Ectodermal cell (in vitro differentiated cells): ENCODE results near the gene ERFL.

Experiments used
- H3K27ac ChIP-seq: 2 replicates; pipeline ENCODE4 v1.7.0; 2013; ENCODE audit warnings: mild to moderate bottlenecking, low read depth, low read length; ENCODE audit not compliant: insufficient read depth, poor library complexity, severe bottlenecking
- H3K27me3 ChIP-seq: 2 replicates; pipeline ENCODE4 v1.7.0; 2013; ENCODE audit warnings: mild to moderate bottlenecking, low read length; ENCODE audit not compliant: insufficient read depth, control insufficient read depth, poor library complexity, severe bottlenecking
- H3K36me3 ChIP-seq: one replicate; pipeline ENCODE4 v1.7.0; 2013; ENCODE audit warnings: low read length; ENCODE audit not compliant: control insufficient read depth, insufficient read depth
- H3K4me1 ChIP-seq: one replicate; pipeline ENCODE4 v1.7.0; 2013; ENCODE audit warnings: low read length; ENCODE audit not compliant: control insufficient read depth, insufficient read depth
- H3K4me3 ChIP-seq: 2 replicates; pipeline ENCODE4 v1.7.0; 2013; ENCODE audit warnings: low read depth, low read length, control low read depth; ENCODE audit not compliant: insufficient read depth
- H3K9me3 ChIP-seq: 2 replicates; pipeline ENCODE4 v1.7.0; 2013; ENCODE audit warnings: mild to moderate bottlenecking, low read length, moderate library complexity; ENCODE audit not compliant: control insufficient read depth
- WGBS, 2 experiments: methylation state at CpG; one replicate each; pipeline ENCODE4 v1.1.7; 2013; ENCODE audit warnings: missing lambda C conversion rate in 2 of 2; 5-methylcytosine and 5-hydroxymethylcytosine counted together

Gene ERFL

GRCh38 chr19:41911889-41912731 lies 16.1 kb downstream of the ERFL start:
- 15 to 20% methylated on average over 29 of the region's 29 CpGs for WGBS, 2 experiments
- no peaks in the 10 kb centered on the region for H3K9me3 ChIP-seq
- no peak overlapping the region for H3K27ac ChIP-seq
- peaks cover 79% of the 10 kb centered on the region for H3K27me3 ChIP-seq
- no peaks in the 10 kb centered on the region for H3K36me3 ChIP-seq
- H3K4me3 ChIP-seq, result no peak overlapping the region
- H3K4me1 ChIP-seq, result peaks cover 8% of the 10 kb centered on the region

DNA sequence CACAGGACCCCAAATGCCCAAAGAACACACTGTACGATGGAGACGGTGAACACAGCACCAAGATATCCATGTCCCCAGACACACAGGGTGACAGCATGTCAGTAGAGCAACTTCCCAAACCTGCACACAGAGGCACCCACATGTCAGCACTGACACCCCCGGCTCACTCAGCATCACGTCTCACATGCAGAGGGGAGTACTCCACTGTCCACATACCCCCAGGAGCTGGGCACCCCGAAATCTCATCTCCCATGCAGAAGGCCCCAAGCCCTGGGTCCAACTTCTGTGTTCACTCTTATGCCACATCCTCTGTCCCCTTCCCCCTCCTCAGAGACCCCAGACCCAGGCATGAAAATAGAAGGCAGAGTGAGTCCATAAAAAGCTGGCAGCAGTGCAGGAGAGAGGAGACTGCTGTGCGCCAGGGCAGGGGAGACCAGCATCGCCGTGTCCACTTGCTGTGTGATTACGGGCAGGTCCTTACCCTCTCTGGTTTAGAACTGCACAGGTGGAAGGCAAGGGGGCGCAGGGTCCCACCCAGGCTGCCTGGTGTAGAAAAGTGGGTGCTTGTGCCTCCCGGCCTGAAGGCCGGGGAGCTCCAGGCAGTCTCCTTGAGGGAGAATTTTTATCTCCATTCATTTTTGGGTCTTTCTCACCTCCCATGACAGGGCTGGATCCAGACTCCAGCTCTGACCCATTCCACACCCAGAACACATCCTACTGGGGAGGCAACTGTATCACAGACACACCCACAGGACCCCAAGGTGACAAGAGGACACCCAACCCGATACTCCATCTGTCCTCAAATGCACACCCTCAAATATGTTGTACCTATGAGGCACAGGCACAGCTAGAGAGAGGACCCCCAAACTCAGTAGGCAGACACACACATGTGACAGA lies 17.0 kb downstream of the ERFL start:
- 85 to 87% methylated on average over 13 of the region's 13 CpGs for WGBS, 2 experiments
- Histone ChIP-seq H3K4me1 (peaks cover 8% of the 10 kb centered on the region), H3K27me3 (peaks cover 71% of the 10 kb centered on the region), H3K4me3 (no peak overlapping the region), H3K9me3 (no peaks in the 10 kb centered on the region), H3K36me3 (no peaks in the 10 kb centered on the region), H3K27ac (no peak overlapping the region)

- WGBS, 2 experiments, result 79 to 80% methylated on average over 12 of the region's 12 CpGs
- peaks cover 8% of the 10 kb centered on the region for H3K4me1 ChIP-seq
- H3K9me3 ChIP-seq, result no peaks in the 10 kb centered on the region
- no peak overlapping the region for H3K4me3 ChIP-seq
- H3K27me3 ChIP-seq, result peaks cover 62% of the 10 kb centered on the region
- no peak overlapping the region for H3K27ac ChIP-seq
- H3K36me3 ChIP-seq, result no peaks in the 10 kb centered on the region
Measured at GRCh38 chr19:41910240-41910991, 17.8 kb downstream of the ERFL start.

DNA sequence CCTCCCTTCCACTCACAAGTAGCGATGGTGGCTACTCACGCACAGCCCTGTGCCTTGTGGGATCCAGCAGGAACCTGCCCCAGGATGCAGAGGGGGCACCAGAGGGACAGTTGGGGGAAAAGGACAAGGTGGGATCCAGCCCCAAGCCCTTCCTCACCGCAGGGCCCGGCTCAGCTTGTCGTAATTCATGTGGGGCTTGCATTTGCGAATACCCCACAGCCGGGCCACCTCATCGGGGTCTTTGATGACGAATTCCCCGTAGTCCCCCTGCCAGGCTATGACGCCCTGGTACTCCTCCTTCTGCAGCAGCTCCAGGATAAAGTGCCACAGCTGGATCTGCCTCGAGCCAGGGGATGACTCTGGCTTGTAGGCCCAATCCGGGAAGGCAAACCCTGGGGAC lies 18.5 kb downstream of the ERFL start:
- no peak overlapping the region for H3K27ac ChIP-seq
- 71 to 72% methylated on average over 13 of the region's 13 CpGs for WGBS, 2 experiments
- no peaks in the 10 kb centered on the region for H3K36me3 ChIP-seq
- H3K4me3 ChIP-seq, result no peak overlapping the region
- H3K4me1 ChIP-seq, result peaks cover 8% of the 10 kb centered on the region
- no peaks in the 10 kb centered on the region for H3K9me3 ChIP-seq
- H3K27me3 ChIP-seq, result peaks cover 55% of the 10 kb centered on the region

DNA sequence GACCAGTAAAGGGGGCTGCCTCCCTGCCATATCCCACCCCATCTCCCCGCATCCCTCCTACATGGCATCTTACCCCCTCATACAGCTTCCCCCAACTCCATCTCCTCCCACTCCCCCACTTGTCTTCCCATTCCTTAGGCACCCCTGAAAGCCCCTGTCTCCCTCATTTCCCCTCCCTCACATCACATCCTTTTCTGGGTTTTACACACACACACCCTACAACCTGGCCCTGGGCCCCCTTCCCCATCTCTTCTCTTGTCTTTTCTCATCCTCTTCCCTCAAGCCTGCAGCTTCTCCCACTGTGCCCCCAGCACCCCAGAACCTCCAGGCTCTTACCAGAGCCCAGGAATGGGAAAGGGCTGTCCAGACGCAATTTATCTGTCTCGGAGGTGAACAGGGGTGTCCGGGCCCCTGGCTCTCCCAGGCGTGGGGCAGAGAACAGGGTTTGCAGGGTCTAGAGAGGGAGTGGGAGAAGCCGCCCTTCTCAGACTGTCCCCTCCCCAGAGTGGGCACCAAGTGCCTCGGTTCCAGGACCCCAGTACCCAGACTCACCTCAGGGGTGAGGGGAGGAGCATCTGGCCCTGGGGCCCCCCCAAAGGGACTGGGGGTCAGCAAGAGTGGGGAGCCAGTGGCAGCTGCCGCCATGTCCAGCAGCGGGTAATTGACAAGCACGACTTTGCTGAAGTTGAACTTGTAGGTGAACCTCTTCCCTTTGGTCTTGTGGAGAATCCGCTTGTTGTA lies 19.4 kb downstream of the ERFL start:
- Histone ChIP-seq H3K9me3 (no peaks in the 10 kb centered on the region), H3K4me3 (no peak overlapping the region), H3K4me1 (peaks cover 8% of the 10 kb centered on the region), H3K27ac (no peak overlapping the region), H3K36me3 (no peaks in the 10 kb centered on the region), H3K27me3 (peaks cover 47% of the 10 kb centered on the region)
- WGBS, 2 experiments, result 88 to 91% methylated on average over 11 of the region's 11 CpGs

DNA sequence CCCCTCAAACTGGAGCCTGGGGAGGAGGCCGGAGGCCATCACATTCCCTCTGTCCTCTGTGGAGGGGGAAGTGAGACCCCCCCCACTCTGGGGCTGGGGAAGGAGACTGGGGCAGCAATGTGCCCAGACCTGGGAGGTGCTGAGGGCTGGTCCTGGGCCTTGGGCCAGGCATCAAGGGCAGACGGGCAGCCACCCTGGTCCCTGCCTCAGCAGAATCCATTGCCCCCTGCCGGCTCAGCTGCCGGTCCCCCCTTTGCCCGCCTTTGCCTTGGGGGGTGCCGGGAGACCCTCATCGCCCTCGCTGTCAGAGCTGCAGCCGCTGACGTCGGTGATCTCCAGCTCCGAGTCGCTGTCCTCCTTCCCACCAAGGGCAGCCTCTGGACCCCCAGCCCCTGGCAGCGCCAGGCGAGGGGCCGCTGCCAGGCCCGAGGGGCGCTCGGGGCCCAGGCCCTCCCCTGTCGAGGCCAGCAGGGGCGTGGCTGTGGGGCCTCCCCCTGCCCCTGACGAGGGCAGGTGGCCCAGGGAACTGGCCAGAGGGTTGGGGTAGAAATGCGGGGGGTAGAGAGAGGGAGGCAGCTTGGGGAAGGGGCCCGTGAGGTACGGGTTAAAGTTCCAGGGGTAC lies 20.1 kb downstream of the ERFL start:
- Histone ChIP-seq H3K4me3 (no peak overlapping the region), H3K27me3 (peaks cover 39% of the 10 kb centered on the region), H3K36me3 (peaks cover under 1% of the 10 kb centered on the region), H3K4me1 (peaks cover 3% of the 10 kb centered on the region), H3K27ac (no peak overlapping the region), H3K9me3 (no peaks in the 10 kb centered on the region)
- WGBS, 2 experiments, result 88 to 92% methylated on average over 25 of the region's 25 CpGs

DNA sequence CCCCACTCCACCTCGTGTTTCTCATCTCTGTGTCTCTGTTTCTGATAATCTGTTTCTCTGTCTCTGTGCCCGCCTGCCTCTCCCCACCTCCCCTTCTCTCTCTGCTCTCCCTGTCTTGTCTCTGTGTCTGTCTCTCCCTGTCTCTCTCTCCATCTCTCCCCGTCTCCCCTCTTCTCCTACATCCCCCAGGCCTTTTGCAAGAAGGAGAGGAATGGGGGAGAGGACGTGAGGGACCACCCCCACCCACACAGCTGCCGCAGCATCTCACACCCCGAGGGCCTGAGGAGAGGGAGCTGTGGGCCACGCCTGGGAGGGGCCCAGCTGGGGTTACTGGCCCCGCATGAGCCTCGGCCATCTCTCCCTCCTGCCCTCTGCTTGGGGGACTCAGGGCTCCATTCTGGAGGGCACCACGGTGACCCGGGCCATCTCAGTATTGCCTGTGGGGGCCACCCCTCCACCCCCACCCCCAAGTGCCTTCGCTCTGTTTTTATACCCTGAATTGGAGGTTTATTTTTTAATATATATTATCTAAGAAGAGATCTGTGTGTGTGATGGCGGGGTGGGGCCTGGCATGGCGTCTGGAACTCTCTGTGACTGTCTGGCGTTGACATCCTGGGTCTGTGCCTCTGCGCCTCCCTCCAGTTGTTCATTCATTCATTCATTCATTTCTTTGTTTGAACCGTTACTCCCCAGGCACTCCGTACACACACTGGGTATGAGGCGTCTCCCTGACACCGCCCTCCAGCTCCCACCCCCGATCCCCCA lies 21.2 kb downstream of the ERFL start:
- Histone ChIP-seq H3K27me3 (peaks cover 29% of the 10 kb centered on the region), H3K27ac (no peak overlapping the region), H3K36me3 (peaks cover 7% of the 10 kb centered on the region), H3K9me3 (no peaks in the 10 kb centered on the region), H3K4me3 (no peak overlapping the region), H3K4me1 (peaks cover 2% of the 10 kb centered on the region)
- WGBS, 2 experiments, result 89 to 91% methylated on average over 20 of the region's 21 CpGs

DNA sequence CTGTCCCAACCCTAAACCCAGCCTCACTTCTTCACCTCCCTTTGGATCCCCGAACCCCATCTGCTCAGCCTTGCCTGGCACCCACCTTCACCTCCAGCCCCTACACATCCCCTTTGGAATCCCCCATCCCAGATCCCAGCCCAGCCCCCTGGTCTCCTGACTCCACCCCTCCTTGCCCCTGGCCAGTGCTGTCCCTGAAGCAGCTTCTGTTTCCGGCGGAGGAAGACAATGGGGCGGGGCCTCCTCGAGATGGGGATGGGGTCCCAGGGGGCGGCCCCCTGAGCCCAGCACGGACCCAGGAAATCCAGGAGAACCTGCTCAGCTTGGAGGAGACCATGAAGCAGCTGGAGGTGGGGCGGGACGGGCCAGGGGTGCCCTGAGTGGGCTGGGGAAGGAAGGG lies 22.0 kb downstream of the ERFL start:
- Histone ChIP-seq H3K27me3 (peaks cover 21% of the 10 kb centered on the region), H3K36me3 (peaks cover 12% of the 10 kb centered on the region), H3K9me3 (no peaks in the 10 kb centered on the region), H3K27ac (no peak overlapping the region), H3K4me3 (no peak overlapping the region), H3K4me1 (no peaks in the 10 kb centered on the region)
- WGBS, 2 experiments, result 79 to 85% methylated on average over 9 of the region's 9 CpGs
